ENCODE data around the gene SPINT2. TPM values are rescaled to one million over a fixed set of nuclear protein-coding genes. Genes with fewer than 3 reads are reported as not detected.
A peak's percentile ranks its signal among the peaks of the same experiment; 100 is the strongest.

SPINT2 gene
- total RNA-seq, 1 donor from 2014 or later = 231 TPM

GRCh38 chr19:38231918-38232317 lies 32.5 kb upstream of the SPINT2 start:
- DNase-seq (no peak), ATAC-seq (no peak)
- H3K4me1 ChIP-seq = peaks cover 8% of the 10 kb centered on the region
- H3K9me3 ChIP-seq = no peaks in the 10 kb centered on the region
- intact Hi-C loops (cut with DNase I) = no loop called here
- H3K36me3 ChIP-seq = no peaks in the 10 kb centered on the region
- no peak for TF ChIP-seq CTCF (IDR thresholded peaks at IDR 0.05)
- H3K27me3 ChIP-seq = peaks cover 33% of the 10 kb centered on the region
- H3K27ac ChIP-seq = no peak overlapping the region
- no peak overlapping the region for H3K4me3 ChIP-seq

- Histone ChIP-seq H3K27me3 (peaks cover 14% of the 10 kb centered on the region), H3K9me3 (no peaks in the 10 kb centered on the region), H3K4me1 (peaks cover 5% of the 10 kb centered on the region), H3K27ac (no peak overlapping the region), H3K4me3 (no peak overlapping the region), H3K36me3 (no peaks in the 10 kb centered on the region)
- intact Hi-C loops (cut with DNase I) = no loop called here
- ATAC-seq (peak; percentile 88), DNase-seq (peak; percentile 89)
- TF ChIP-seq CTCF (IDR thresholded peaks at IDR 0.05) = peak; percentile 82
Measured at GRCh38 chr19:38233740-38234251, 30.6 kb upstream of the SPINT2 start.

- no peak for TF ChIP-seq CTCF (IDR thresholded peaks at IDR 0.05)
- intact Hi-C loops (cut with DNase I) = loop anchor here (5.0 kb wide), 1 partner anchor 93 kb away; no protein-coding TSS in a partner anchor
- H3K4me3 ChIP-seq = no peak overlapping the region
- H3K27me3 ChIP-seq = peaks cover 8% of the 10 kb centered on the region
- no peaks in the 10 kb centered on the region for H3K4me1 ChIP-seq
- ATAC-seq (no peak), DNase-seq (no peak)
- no peaks in the 10 kb centered on the region for H3K9me3 ChIP-seq
- no peak overlapping the region for H3K27ac ChIP-seq
- no peaks in the 10 kb centered on the region for H3K36me3 ChIP-seq
Measured at GRCh38 chr19:38234615-38235014, 29.8 kb upstream of the SPINT2 start.

- intact Hi-C loops (cut with DNase I) = loop anchor here (5.0 kb wide), 1 partner anchor 87 kb away; no protein-coding TSS in a partner anchor
- no peaks in the 10 kb centered on the region for H3K4me1 ChIP-seq
- H3K27me3 ChIP-seq = no peaks in the 10 kb centered on the region
- ATAC-seq = no peak
- no peak overlapping the region for H3K4me3 ChIP-seq
- no peak overlapping the region for H3K27ac ChIP-seq
- TF ChIP-seq CTCF (IDR thresholded peaks at IDR 0.05) = no peak
- no peak for DNase-seq
- no peaks in the 10 kb centered on the region for H3K36me3 ChIP-seq
- no peaks in the 10 kb centered on the region for H3K9me3 ChIP-seq
Measured at GRCh38 chr19:38239816-38240215, 24.6 kb upstream of the SPINT2 start.

GRCh38 chr19:38243279-38243673 lies 21.1 kb upstream of the SPINT2 start:
- H3K4me1 ChIP-seq = peaks cover 4% of the 10 kb centered on the region

More at GRCh38 chr19:38243279-38243673, 21.1 kb upstream of the SPINT2 start:
- Histone ChIP-seq H3K27me3 (no peaks in the 10 kb centered on the region), H3K36me3 (no peaks in the 10 kb centered on the region), H3K27ac (no peak overlapping the region), H3K9me3 (no peaks in the 10 kb centered on the region), H3K4me3 (no peak overlapping the region)
- intact Hi-C loops (cut with DNase I) = no loop called here
- ATAC-seq = no peak
- TF ChIP-seq CTCF (IDR thresholded peaks at IDR 0.05) = no peak
- no peak for DNase-seq

Data from upper lobe of right lung (tissue), 1 donor.